GM19035 (cell line): ENCODE data around the gene FBXO21.

Experiments
- ATAC-seq: cut with Tn5 transposase; IDR thresholded peaks from one replicate; pipeline ENCODE4 v1.9.1; 2021; ENCODE audit not compliant: unreplicated experiment

The FBXO21 gene

GRCh38 chr12:117166107-117166506, 24.2 kb downstream of the FBXO21 start:
- ATAC-seq = no peak

GRCh38 chr12:117165342-117165741, 24.9 kb downstream of the FBXO21 start:
- no peak for ATAC-seq

- ATAC-seq = no peak
These were observed 27.6 kb downstream of the FBXO21 start for GRCh38 chr12:117162633-117163032.

- no peak for ATAC-seq
These were observed 28.1 kb downstream of the FBXO21 start for GRCh38 chr12:117162167-117162539.

- no peak for ATAC-seq
These were observed 28.7 kb downstream of the FBXO21 start for GRCh38 chr12:117161460-117162166.

GRCh38 chr12:117159674-117160073, 30.6 kb downstream of the FBXO21 start:
- no peak for ATAC-seq

GRCh38 chr12:117158911-117159553, 31.2 kb downstream of the FBXO21 start:
- no peak for ATAC-seq

GRCh38 chr12:117158096-117158495, 32.2 kb downstream of the FBXO21 start:
- no peak for ATAC-seq

- peak; percentile 74 for ATAC-seq
These were observed 34.8 kb downstream of the FBXO21 start for GRCh38 chr12:117155278-117156060.

- no peak for ATAC-seq
These were observed 37.2 kb downstream of the FBXO21 start for GRCh38 chr12:117152793-117153775.

GRCh38 chr12:117151403-117152031, 38.8 kb downstream of the FBXO21 start:
- no peak for ATAC-seq

GRCh38 chr12:117149431-117149830, 40.8 kb downstream of the FBXO21 start:
- no peak for ATAC-seq

- ATAC-seq = no peak
These were observed 41.6 kb downstream of the FBXO21 start for GRCh38 chr12:117148642-117149041.

GRCh38 chr12:117147639-117148038, 42.6 kb downstream of the FBXO21 start:
- no peak for ATAC-seq

- ATAC-seq = no peak
These were observed 44.6 kb downstream of the FBXO21 start for GRCh38 chr12:117145597-117146154.

GRCh38 chr12:117144599-117144998, 45.7 kb downstream of the FBXO21 start:
- ATAC-seq = no peak

- no peak for ATAC-seq
These were observed 47.2 kb downstream of the FBXO21 start for GRCh38 chr12:117143008-117143532.

GRCh38 chr12:117142094-117142493, 48.2 kb downstream of the FBXO21 start:
- peak; percentile 64 for ATAC-seq

GRCh38 chr12:117141097-117141898, 49.0 kb downstream of the FBXO21 start:
- no peak for ATAC-seq
